Kidney (tissue), 14 donors: ENCODE results near the gene NT5C3B. TPM values are rescaled to one million over a fixed set of nuclear protein-coding genes. Genes with fewer than 3 reads are reported as not detected.
"Not testable (repeated sequence)": the region's sequence is repeated elsewhere in the genome, so short reads cannot be mapped to it uniquely, and the experiment has no call there.

Source experiments
- DNase-seq, 5 donors: peaks; one replicate each; pipeline ENCODE4 v3.0.0-alpha.2; 2013 to 2020
- FAIRE-seq: peaks from 2 replicates; lab custom pipeline; 2012; peaks lifted over from hg19 to GRCh38; lab: Jason Lieb, UNC
- H3K27ac ChIP-seq, 2 donors: one replicate each; pipeline ENCODE4 v1.7.0; 2013; ENCODE audit warnings: low read depth in 2 of 2, low read length in 2 of 2, inconsistent platforms in 1 of 2
- H3K27me3 ChIP-seq: one replicate; pipeline ENCODE4 v1.7.1; 2013; ENCODE audit warnings: low read length, inconsistent platforms; ENCODE audit not compliant: control insufficient read depth, insufficient read depth
- H3K36me3 ChIP-seq, 3 donors: one replicate each; pipeline versions ENCODE4 v1.7.0 to v1.7.1; 2013; ENCODE audit warnings: low read length in 3 of 3, control low read depth in 1 of 3, inconsistent platforms in 1 of 3; ENCODE audit not compliant: insufficient read depth in 3 of 3, control insufficient read depth in 2 of 3
- H3K4me1 ChIP-seq, 3 donors: one replicate each; pipeline versions ENCODE4 v1.7.0 to v1.7.1; 2013; ENCODE audit warnings: low read length in 3 of 3, inconsistent platforms in 1 of 3, low read depth in 1 of 3; ENCODE audit not compliant: control insufficient read depth in 2 of 3, insufficient read depth in 2 of 3
- H3K4me3 ChIP-seq, 3 donors: one replicate each; pipeline versions ENCODE4 v1.7.0 to v1.8.1; 2013; ENCODE audit warnings: low read length in 3 of 3, control low read depth in 1 of 3, inconsistent platforms in 1 of 3
- H3K9ac ChIP-seq, 3 donors: one replicate each; pipeline versions ENCODE4 v1.7.0 to v1.7.1; 2013; ENCODE audit warnings: low read length in 3 of 3, control low read depth in 1 of 3, inconsistent platforms in 1 of 3
- H3K9me3 ChIP-seq, 3 donors: one replicate each; pipeline versions ENCODE4 v1.7.0 to v1.7.1; 2013; ENCODE audit warnings: low read length in 3 of 3, control low read depth in 1 of 3, inconsistent platforms in 1 of 3; ENCODE audit not compliant: control insufficient read depth in 2 of 3, insufficient read depth in 1 of 3
- CTCF ChIP-seq: IDR thresholded peaks from 3 replicates; pipeline ENCODE4 v1.5.1; 2012; ENCODE audit warnings: mild to moderate bottlenecking, moderate library complexity, borderline replicate concordance; ENCODE audit not compliant: insufficient read depth; ENCODE audit errors: extremely low read depth
- intact Hi-C: fragments of 100-400 bp; cut with DNase I; formaldehyde crosslinking; loops from one replicate; pipeline ENCODE4 v1.11.1; 2022
- polyA plus RNA-seq: library from polyadenylated mRNA; stranded (reverse); fragments of 350-450 nt; fragmentation: Illumina TruSeq; extraction: RNeasy Lipid Tissue Mini Kit (QIAGEN cat#74804); gene quantifications from one replicate; pipeline ENCODE4 v1.2.3, GENCODE V29; 2014; ENCODE audit warnings: low read depth, low replicate concordance; ENCODE audit not compliant: insufficient read depth
- total RNA-seq: library from RNA; stranded (reverse); fragmentation: NEBNext Ultra II Directional; extraction: Animal tissue kit (Norgen Biotek cat#: 25700); gene quantifications from one replicate; pipeline ENCODE4 v1.2.1, GENCODE V29; 2021
- donor health status: control.
- donor health status: control.
- donor health status: control.
- donor health status: control.
- donor health status: control.
- donor health status: DM: yes; HTN: yes; CAD: no.
- donor health status: Normal renal cell carcinoma (clear cell type).

The NT5C3B gene
- total and polyA plus RNA-seq, 2 donors from 2014 or later: 44.0 to 88.0 TPM

GRCh38 chr17:41849251-41849990, 13.4 kb upstream of the NT5C3B start:
- Histone ChIP-seq H3K4me1 (peaks cover 0 to 6% (median 3%) of the 10 kb centered on the region in 3 donors), H3K27ac (no peak overlapping the region), H3K4me3 (no peak overlapping the region), H3K9me3 (no peaks in the 10 kb centered on the region), H3K36me3 (peaks cover 4 to 7% (median 6%) of the 10 kb centered on the region in 3 donors), H3K9ac (no peak overlapping the region), H3K27me3 (no peaks in the 10 kb centered on the region)
- no peak for TF ChIP-seq CTCF
- intact Hi-C loops: no loop called here
- peak in 1 of 5 donors; percentile 36 for DNase-seq
- FAIRE-seq: no peak

GRCh38 chr17:41848788-41849187, 12.8 kb upstream of the NT5C3B start:
- FAIRE-seq: no peak
- TF ChIP-seq CTCF: no peak
- DNase-seq: no peak
- Histone ChIP-seq H3K9ac (no peak overlapping the region), H3K27ac (no peak overlapping the region), H3K4me1 (peaks cover 0 to 6% (median 3%) of the 10 kb centered on the region in 3 donors), H3K36me3 (peaks cover 2 to 3% (median 3%) of the 10 kb centered on the region in 3 donors), H3K9me3 (no peaks in the 10 kb centered on the region), H3K27me3 (no peaks in the 10 kb centered on the region), H3K4me3 (no peak overlapping the region)
- intact Hi-C loops: no loop called here

- H3K9ac ChIP-seq: no peak overlapping the region
- no peak for FAIRE-seq
- TF ChIP-seq CTCF: no peak
- intact Hi-C loops: no loop called here
- peaks cover 0 to 3% (median 0%) of the 10 kb centered on the region in 3 donors for H3K4me1 ChIP-seq
- no peaks in the 10 kb centered on the region for H3K27me3 ChIP-seq
- H3K27ac ChIP-seq: no peak overlapping the region
- no peak for DNase-seq
- H3K4me3 ChIP-seq: no peak overlapping the region
- no peaks in the 10 kb centered on the region for H3K9me3 ChIP-seq
- H3K36me3 ChIP-seq: no peaks in the 10 kb centered on the region
Measured at GRCh38 chr17:41844971-41845370, 8.9 kb upstream of the NT5C3B start.

GRCh38 chr17:41840781-41841180, 4.7 kb upstream of the NT5C3B start:
- FAIRE-seq: not testable (repeated sequence)

GRCh38 chr17:41839448-41839847, 3.4 kb upstream of the NT5C3B start:
- H3K27me3 ChIP-seq, intact Hi-C loops, H3K36me3 ChIP-seq, FAIRE-seq, H3K4me3 ChIP-seq, H3K9ac ChIP-seq, DNase-seq, H3K4me1 ChIP-seq, H3K27ac ChIP-seq, H3K9me3 ChIP-seq: not testable (repeated sequence)

More at GRCh38 chr17:41840781-41841180, 4.7 kb upstream of the NT5C3B start:
- H3K9ac ChIP-seq, H3K4me1 ChIP-seq, H3K4me3 ChIP-seq, H3K36me3 ChIP-seq, intact Hi-C loops, H3K27ac ChIP-seq, DNase-seq, H3K27me3 ChIP-seq, H3K9me3 ChIP-seq: not testable (repeated sequence)
